IMR-90 (cell line): ENCODE results near the gene GPR141. TPM values are rescaled to one million over a fixed set of nuclear protein-coding genes. Genes with fewer than 3 reads are reported as not detected.

Experiments used
- ATAC-seq: fragments of 200-7000 bp; cut with Tn5 transposase; 2 replicates; pipeline ENCODE4 v1.9.1; 2020; ENCODE audit warnings: low read depth, mild to moderate bottlenecking, moderate library complexity
- BruUV-seq: library from RNA; stranded (reverse); fragments of 400-500 nt; replicated peaks from 2 replicates; lab custom pipeline; 2021; lab: Mats Ljungman, UMichigan
- CTCF ChIA-PET: fragments of 300-600 bp; formaldehyde crosslinking; extraction: SDS; loops from one replicate; lab custom pipeline; 2021; ENCODE audit warnings: antibody characterized with exemption; lab: Yijun Ruan, JAX
- POLR2A ChIA-PET: fragments of 300-600 bp; sonication (Branson Sonifier 250); formaldehyde crosslinking; loops from one replicate; lab custom pipeline; 2022; ENCODE audit warnings: antibody characterized with exemption; ENCODE audit not compliant: unreplicated experiment; lab: Charles Lee
- DNase-seq: peaks from one replicate; pipeline ENCODE4 v3.0.0; 2013
- H2AFZ ChIP-seq: replicated peaks from 2 replicates; pipeline ENCODE3; 2013; ENCODE audit warnings: low read length, mild to moderate bottlenecking; ENCODE audit not compliant: poor library complexity
- H2AK5ac ChIP-seq: 2 replicates; pipeline ENCODE4 v1.6.1; 2013; ENCODE audit warnings: low read depth, low read length, inconsistent platforms
- H2AK9ac ChIP-seq: replicated peaks from 2 replicates; pipeline ENCODE3; 2013; ENCODE audit warnings: mild to moderate bottlenecking, low read depth, low read length, moderate library complexity; ENCODE audit not compliant: poor library complexity
- H2BK120ac ChIP-seq: 2 replicates; pipeline ENCODE4 v1.6.1; 2013; ENCODE audit warnings: low read depth, low read length, inconsistent platforms
- H2BK15ac ChIP-seq: 3 replicates; pipeline ENCODE4 v1.6.1; 2013; ENCODE audit warnings: low read depth, low read length, inconsistent platforms
- H2BK20ac ChIP-seq: 2 replicates; pipeline ENCODE4 v1.6.1; 2013; ENCODE audit warnings: low read depth, mild to moderate bottlenecking, inconsistent platforms, low read length, moderate library complexity
- H2BK5ac ChIP-seq: 2 replicates; pipeline ENCODE4 v1.6.1; 2013; ENCODE audit warnings: mild to moderate bottlenecking, low read depth, low read length, inconsistent platforms; ENCODE audit not compliant: poor library complexity, severe bottlenecking
- H3K14ac ChIP-seq: replicated peaks from 2 replicates; pipeline ENCODE4 v1.6.1; 2013; ENCODE audit warnings: low read depth, low read length, inconsistent platforms
- H3K18ac ChIP-seq: 2 replicates; pipeline ENCODE4 v1.6.1; 2013; ENCODE audit warnings: low read depth, low read length, control low read depth
- H3K23ac ChIP-seq: 2 replicates; pipeline ENCODE4 v1.6.1; 2013; ENCODE audit warnings: low read depth, low read length, inconsistent platforms
- H3K27ac ChIP-seq: 2 replicates; pipeline ENCODE4 v1.5.1; 2013; ENCODE audit warnings: mild to moderate bottlenecking, control low read depth, low read length; ENCODE audit not compliant: insufficient read depth
- H3K27me3 ChIP-seq: 2 replicates; pipeline ENCODE4 v1.6.1; 2013; ENCODE audit warnings: low read length; ENCODE audit not compliant: control insufficient read depth, insufficient read depth
- H3K36me3 ChIP-seq: 2 replicates; pipeline ENCODE4 v1.6.1; 2013; ENCODE audit warnings: low read length, mixed read lengths; ENCODE audit not compliant: control insufficient read depth, insufficient read depth
- H3K4ac ChIP-seq: 2 replicates; pipeline ENCODE4 v1.6.1; 2013; ENCODE audit warnings: low read depth, low read length, inconsistent platforms
- H3K4me1 ChIP-seq: 2 replicates; pipeline ENCODE4 v1.6.1; 2013; ENCODE audit warnings: low read length, mixed read lengths; ENCODE audit not compliant: control insufficient read depth, insufficient read depth
- H3K4me2 ChIP-seq: 2 replicates; pipeline ENCODE4 v1.6.1; 2013; ENCODE audit warnings: low read depth, mild to moderate bottlenecking, control low read depth, low read length, moderate library complexity
- H3K4me3 ChIP-seq: 2 replicates; pipeline ENCODE4 v1.5.1; 2013; ENCODE audit warnings: low read depth, mild to moderate bottlenecking, control low read depth, low read length, moderate library complexity; ENCODE audit not compliant: insufficient read depth
- H3K56ac ChIP-seq: 2 replicates; pipeline ENCODE4 v1.6.1; 2013; ENCODE audit warnings: low read length, inconsistent platforms; ENCODE audit not compliant: insufficient read depth; ENCODE audit errors: extremely low read depth
- H3K79me1 ChIP-seq, 2 experiments: 2 replicates each; pipeline ENCODE4 v1.6.1; 2013; ENCODE audit warnings: low read length in 2 of 2, inconsistent platforms in 1 of 2, low read depth in 1 of 2
- H3K9ac ChIP-seq: 2 replicates; pipeline ENCODE4 v1.6.1; 2013; ENCODE audit warnings: low read depth, low read length, control low read depth
- H3K9me1 ChIP-seq: 2 replicates; pipeline ENCODE4 v1.6.1; 2013; ENCODE audit warnings: low read length, inconsistent platforms; ENCODE audit not compliant: insufficient read depth
- H3K9me3 ChIP-seq: 2 replicates; pipeline ENCODE4 v1.6.1; 2013; ENCODE audit warnings: low read length; ENCODE audit not compliant: control insufficient read depth, insufficient read depth
- H4K20me1 ChIP-seq: 2 replicates; pipeline ENCODE4 v1.6.1; 2013; ENCODE audit warnings: low read length, inconsistent platforms; ENCODE audit not compliant: insufficient read depth
- H4K5ac ChIP-seq: 2 replicates; pipeline ENCODE4 v1.6.1; 2013; ENCODE audit warnings: mild to moderate bottlenecking, low read depth, low read length, control low read depth
- H4K8ac ChIP-seq, 2 experiments: 2 replicates each; pipeline ENCODE4 v1.6.1; 2013; ENCODE audit warnings: low read depth in 2 of 2, low read length in 2 of 2, control low read depth in 1 of 2, inconsistent platforms in 1 of 2
- H4K91ac ChIP-seq: 2 replicates; pipeline ENCODE4 v1.6.1; 2013; ENCODE audit warnings: low read depth, low read length, inconsistent platforms; ENCODE audit not compliant: insufficient read depth
- BHLHE40 ChIP-seq: fragments of 150-350 bp; IDR thresholded peaks from 2 replicates; pipeline ENCODE4 v1.6.1; 2016; ENCODE audit warnings: mild to moderate bottlenecking, low read depth, low read length
- CEBPB ChIP-seq: IDR thresholded peaks from 2 replicates; pipeline ENCODE4 v1.6.1; 2012; ENCODE audit warnings: low read depth, low read length, improper control_type of control experiment
- CHD1 ChIP-seq: IDR thresholded peaks from 2 replicates; pipeline ENCODE4 v1.6.1; 2012; ENCODE audit warnings: low read depth, low read length, improper control_type of control experiment
- ELK1 ChIP-seq: fragments of 150-350 bp; IDR thresholded peaks from 2 replicates; pipeline ENCODE4 v1.6.1; 2016; ENCODE audit warnings: low read depth, mild to moderate bottlenecking, low read length, moderate library complexity, borderline replicate concordance
- MAFK ChIP-seq: IDR thresholded peaks from 2 replicates; pipeline ENCODE4 v1.6.1; 2012; ENCODE audit warnings: low read depth, low read length, improper control_type of control experiment
- MAZ ChIP-seq: IDR thresholded peaks from 2 replicates; pipeline ENCODE4 v1.6.1; 2012; ENCODE audit warnings: low read depth, mild to moderate bottlenecking, low read length, improper control_type of control experiment, moderate library complexity, borderline replicate concordance
- MXI1 ChIP-seq: IDR thresholded peaks from 2 replicates; pipeline ENCODE4 v1.6.1; 2012; ENCODE audit warnings: low read depth, mild to moderate bottlenecking, low read length, moderate library complexity, borderline replicate concordance
- POLR2A ChIP-seq: IDR thresholded peaks from 2 replicates; pipeline ENCODE4 v1.6.1; 2012; ENCODE audit warnings: mild to moderate bottlenecking, low read depth, low read length
- RAD21 ChIP-seq: IDR thresholded peaks from 2 replicates; pipeline ENCODE4 v1.6.1; 2012; ENCODE audit warnings: low read length, improper control_type of control experiment
- RCOR1 ChIP-seq: IDR thresholded peaks from 2 replicates; pipeline ENCODE4 v1.6.1; 2012; ENCODE audit warnings: mild to moderate bottlenecking, low read length, improper control_type of control experiment; ENCODE audit not compliant: insufficient replicate concordance
- RFX5 ChIP-seq: IDR thresholded peaks from 2 replicates; pipeline ENCODE4 v1.8.0; 2012; ENCODE audit warnings: low read depth, mild to moderate bottlenecking, low read length, moderate library complexity
- SMC3 ChIP-seq: fragments of 150-350 bp; IDR thresholded peaks from 2 replicates; pipeline ENCODE4 v1.6.1; 2016; ENCODE audit warnings: low read depth, mild to moderate bottlenecking, antibody characterized with exemption, low read length, moderate library complexity
- WGBS, 2 experiments: methylation state at CpG; one replicate each; pipeline versions ENCODE4 v1.1.5 to v1.1.7; 2013; ENCODE audit warnings: missing lambda C conversion rate in 2 of 2; ENCODE audit not compliant: insufficient read length in 1 of 2; ENCODE audit errors: extremely low coverage in 2 of 2; 5-methylcytosine and 5-hydroxymethylcytosine counted together
- dilution Hi-C: fragments of 300-500 bp; cut with HindIII; formaldehyde crosslinking; loops from one replicate; pipeline ENCODE4 v1.14.3; 2018; ENCODE audit warnings: low sequenced_read_pairs; ENCODE audit not compliant: unreplicated experiment
- in situ Hi-C: fragments of 300-500 bp; cut with MboI; formaldehyde crosslinking; loops from 3 replicates; pipeline ENCODE4 v1.14.3; 2019; ENCODE audit warnings: low sequenced_read_pairs, inconsistent platforms, mixed read lengths
- intact Hi-C: fragments of 100-400 bp; cut with micrococcal nuclease; formaldehyde crosslinking; loops from 2 replicates; pipeline ENCODE4 v1.10.0; 2022
- polyA plus RNA-seq, 3 experiments: library from polyadenylated mRNA; depleted of rRNA; stranded (reverse); fragments of >200 nt; gene quantifications; 2 replicates each; pipeline ENCODE4 v1.2.3, GENCODE V29; 2012; ENCODE audit warnings: low replicate concordance in 1 of 3
- total RNA-seq: library from RNA; depleted of rRNA; stranded (reverse); fragments of >200 nt; gene quantifications from 2 replicates; pipeline ENCODE4 v1.2.3, GENCODE V29; 2012

Gene GPR141
- total and polyA plus RNA-seq, 2 of the 4 experiments (the other 2 are of a cell fraction), result not detected

- dilution Hi-C loops, result no loop called here
- Histone ChIP-seq H4K91ac (no peak overlapping the region), H3K56ac (no peak overlapping the region), H2AK9ac (no peak overlapping the region), H3K9ac (no peak overlapping the region), H3K4me2 (no peak overlapping the region), H3K9me3 (peaks cover 13% of the 10 kb centered on the region; the same call in 1 of the 2 replicates), H3K18ac (no peak overlapping the region), H2AK5ac (no peak overlapping the region), H3K9me1 (no peaks in the 10 kb centered on the region), H3K79me1 (no peaks in the 10 kb centered on the region), H3K27me3 (no peaks in the 10 kb centered on the region), H2AFZ (no peak overlapping the region), H2BK120ac (no peak overlapping the region), H3K27ac (no peak overlapping the region), H2BK5ac (no peak overlapping the region), H3K4me1 (no peaks in the 10 kb centered on the region), H3K4me3 (no peak overlapping the region), H2BK15ac (no peak overlapping the region), H4K20me1 (no peaks in the 10 kb centered on the region), H3K36me3 (no peaks in the 10 kb centered on the region), H3K14ac (no peak overlapping the region), H3K4ac (no peak overlapping the region), H2BK20ac (no peak overlapping the region), H4K5ac (no peak overlapping the region), H4K8ac (no peak overlapping the region), H3K23ac (no peak overlapping the region)
- ATAC-seq (no peak), DNase-seq (no peak)
- intact Hi-C loops, result no loop called here
- no peak for TF ChIP-seq SMC3
- no peak for TF ChIP-seq RFX5
- no peak for TF ChIP-seq ELK1
- TF ChIP-seq POLR2A, result no peak
- TF ChIP-seq RAD21, result no peak
- no peak for TF ChIP-seq CHD1
- no peak for TF ChIP-seq RCOR1
- no peak for TF ChIP-seq MAZ
- no peak for TF ChIP-seq MAFK
- no peak for TF ChIP-seq MXI1
- TF ChIP-seq BHLHE40, result no peak
- no peak for TF ChIP-seq CEBPB
- no CpG with 5 or more reads among the region's 1 CpG for WGBS, 2 experiments
- ChIA-PET POLR2A (no interaction called here), CTCF (no interaction called here)
- in situ Hi-C loops, result no loop called here
- no TSS peak for BruUV-seq
Observed at GRCh38 chr7:37728747-37729146, 45.2 kb downstream of the GPR141 start.
